HG02798 (cell line): Measurements from ENCODE around the gene NUDT19.
"Not testable (repeated sequence)": the region's sequence is repeated elsewhere in the genome, so short reads cannot be mapped to it uniquely, and the experiment has no call there.

Source experiments
- ATAC-seq: cut with Tn5 transposase; IDR thresholded peaks from one replicate; pipeline ENCODE4 v1.9.1; 2021; ENCODE audit warnings: mild to moderate bottlenecking; ENCODE audit not compliant: unreplicated experiment, poor library complexity

NUDT19 gene

DNA sequence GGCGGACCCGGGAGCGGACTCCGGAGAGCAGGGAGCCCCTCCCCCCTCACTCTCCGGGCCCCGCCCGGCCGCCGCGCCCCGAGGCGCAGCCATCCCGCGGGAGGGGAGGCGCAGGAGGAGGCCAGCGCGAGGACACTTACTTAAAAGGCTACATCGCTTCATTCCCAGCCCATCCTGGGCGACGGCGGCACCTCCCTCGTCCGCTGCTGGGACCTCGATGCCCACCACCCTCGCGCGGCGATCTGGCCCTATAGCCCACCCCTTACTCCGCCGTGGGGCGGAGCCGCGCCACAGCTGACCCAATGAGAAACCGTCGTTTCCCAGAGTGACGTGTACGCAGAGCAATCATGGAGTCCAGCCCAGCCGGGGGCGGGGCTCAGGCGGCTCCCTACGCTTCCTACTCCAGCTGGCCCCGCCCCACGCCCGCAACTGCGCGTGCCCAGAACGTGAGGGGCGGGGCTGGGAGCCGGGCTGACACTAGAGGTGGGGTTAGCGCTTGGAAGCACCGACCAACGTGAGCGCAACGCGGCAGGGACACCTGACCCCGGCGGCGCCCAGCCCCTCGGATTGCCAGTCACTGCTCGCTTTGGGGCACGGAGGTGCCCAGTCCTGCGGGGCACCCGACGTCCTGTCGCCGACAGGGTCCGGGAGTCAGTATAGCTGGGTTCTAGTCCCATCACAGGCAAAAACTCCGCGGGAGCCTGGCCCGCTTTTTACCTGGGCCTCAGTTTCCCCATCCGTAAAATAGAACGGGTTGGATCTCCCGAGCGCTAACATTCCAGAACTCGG lies 16.5 kb upstream of the NUDT19 start, which contains the start of gene ANKRD27:
TSS of gene ANKRD27 (minus strand) at position 250 of the 789 bp plus-strand sequence. CDS start 16,165 bp downstream, outside the sequence.
- peak; percentile 98 for ATAC-seq

DNA sequence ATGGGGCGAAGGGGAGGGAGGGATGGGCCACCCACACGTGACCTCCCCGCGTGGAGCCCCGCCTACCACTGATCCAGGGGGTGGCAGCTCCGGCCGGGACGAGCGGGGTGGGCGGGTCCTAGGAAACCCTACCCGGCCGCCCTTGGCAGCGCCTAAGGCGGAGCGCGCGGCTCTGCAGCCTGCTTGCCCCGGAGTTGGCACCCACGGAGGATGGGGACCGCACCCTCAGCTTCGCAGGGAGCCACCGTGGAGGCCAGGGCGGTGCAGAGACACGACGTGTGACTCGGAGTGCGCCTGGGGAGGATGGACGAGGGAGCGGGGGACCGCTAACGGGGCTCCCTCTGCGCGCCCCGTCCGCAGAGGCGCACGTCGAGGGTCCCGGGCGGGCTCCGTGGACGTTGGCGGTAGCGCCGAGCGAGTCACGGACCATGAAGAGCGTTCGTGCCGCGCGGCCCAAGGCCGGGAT lies 15.9 kb upstream of the NUDT19 start, which contains the start of gene RGS9BP:
TSS of gene RGS9BP (plus strand) at position 129 of the 466 bp plus-strand sequence. CDS start 416 bp downstream, outside the sequence.
- peak; percentile 38 for ATAC-seq

DNA sequence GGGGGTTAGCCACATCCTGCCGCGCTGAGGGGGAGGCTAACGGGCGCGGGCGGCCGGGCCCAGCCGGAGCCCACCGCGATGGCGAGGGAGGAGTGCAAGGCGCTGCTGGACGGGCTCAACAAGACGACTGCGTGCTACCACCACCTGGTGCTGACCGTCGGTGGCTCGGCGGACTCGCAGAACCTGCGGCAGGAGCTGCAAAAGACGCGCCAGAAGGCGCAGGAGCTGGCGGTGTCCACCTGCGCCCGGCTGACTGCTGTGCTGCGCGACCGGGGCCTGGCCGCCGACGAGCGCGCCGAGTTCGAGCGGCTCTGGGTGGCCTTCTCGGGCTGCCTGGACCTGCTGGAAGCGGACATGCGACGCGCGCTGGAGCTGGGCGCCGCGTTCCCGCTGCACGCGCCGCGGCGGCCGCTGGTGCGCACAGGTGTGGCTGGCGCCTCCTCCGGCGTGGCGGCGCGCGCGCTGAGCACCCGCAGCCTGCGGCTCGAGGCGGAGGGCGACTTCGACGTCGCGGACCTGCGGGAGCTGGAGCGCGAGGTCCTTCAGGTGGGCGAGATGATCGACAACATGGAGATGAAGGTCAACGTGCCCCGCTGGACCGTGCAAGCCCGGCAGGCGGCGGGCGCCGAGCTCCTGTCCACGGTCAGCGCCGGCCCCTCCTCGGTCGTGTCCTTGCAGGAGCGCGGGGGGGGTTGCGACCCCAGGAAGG lies 15.3 kb upstream of the NUDT19 start:
- no peak for ATAC-seq

DNA sequence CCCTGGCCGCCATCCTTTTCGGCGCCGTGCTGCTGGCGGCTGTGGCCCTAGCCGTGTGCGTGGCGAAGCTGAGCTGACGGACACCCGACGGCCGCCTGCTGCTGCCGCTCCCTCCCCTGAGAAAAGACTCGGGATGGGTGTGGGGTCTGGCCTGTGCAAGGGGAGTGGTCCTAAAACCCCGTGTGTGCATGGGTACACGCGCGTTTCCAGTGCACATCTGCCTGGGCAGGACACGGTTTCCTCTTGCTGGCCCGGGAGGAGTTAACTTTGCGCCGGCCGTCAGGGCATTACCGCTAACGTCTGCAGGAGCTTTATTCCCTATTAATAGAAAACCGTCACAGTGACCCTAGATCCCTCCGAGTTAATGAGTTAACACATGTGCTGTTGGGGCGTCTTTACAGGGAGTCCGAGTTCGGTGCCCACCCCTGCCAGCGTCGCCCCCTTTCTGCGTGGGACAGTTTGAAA lies 14.7 kb upstream of the NUDT19 start:
- no peak for ATAC-seq

DNA sequence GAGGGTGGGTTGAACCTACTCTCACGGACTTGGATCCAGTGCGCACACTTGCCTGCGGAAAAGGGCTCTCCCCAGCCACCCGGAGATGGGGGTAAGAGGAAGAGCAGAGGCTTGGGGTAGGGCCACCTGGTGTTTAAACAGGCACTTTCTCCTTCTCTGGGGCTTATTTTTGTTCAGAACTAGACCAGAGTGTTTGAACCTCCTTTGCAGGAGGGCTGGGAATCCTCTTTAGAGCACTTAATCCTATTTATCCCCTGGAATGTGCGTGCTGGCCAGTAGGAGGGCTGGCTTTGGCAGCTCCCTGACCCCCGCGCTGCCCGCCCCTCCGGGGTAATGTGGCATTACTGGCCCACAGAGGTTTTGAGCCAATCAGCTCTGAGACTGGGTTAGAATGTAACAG lies 14.0 kb upstream of the NUDT19 start:
- no peak for ATAC-seq

DNA sequence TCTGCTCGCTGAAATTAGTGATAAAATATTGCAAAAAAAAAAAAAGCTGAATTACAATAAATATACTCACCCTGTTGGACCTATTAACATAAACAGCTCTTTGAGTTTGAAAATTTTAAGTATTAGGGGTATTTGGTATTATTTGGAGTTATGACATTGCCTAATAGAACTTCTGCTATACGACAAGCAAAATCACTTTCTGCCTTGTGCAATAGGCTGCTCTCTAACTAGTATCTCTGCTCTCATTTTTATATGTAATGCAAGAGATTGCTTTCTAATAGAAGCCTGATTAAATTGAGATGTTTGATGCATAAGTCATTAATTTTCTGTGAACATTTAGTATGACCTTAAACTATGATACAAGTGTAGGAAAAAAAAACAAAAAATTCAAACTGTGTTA lies 10.6 kb upstream of the NUDT19 start:
- ATAC-seq: no peak

DNA sequence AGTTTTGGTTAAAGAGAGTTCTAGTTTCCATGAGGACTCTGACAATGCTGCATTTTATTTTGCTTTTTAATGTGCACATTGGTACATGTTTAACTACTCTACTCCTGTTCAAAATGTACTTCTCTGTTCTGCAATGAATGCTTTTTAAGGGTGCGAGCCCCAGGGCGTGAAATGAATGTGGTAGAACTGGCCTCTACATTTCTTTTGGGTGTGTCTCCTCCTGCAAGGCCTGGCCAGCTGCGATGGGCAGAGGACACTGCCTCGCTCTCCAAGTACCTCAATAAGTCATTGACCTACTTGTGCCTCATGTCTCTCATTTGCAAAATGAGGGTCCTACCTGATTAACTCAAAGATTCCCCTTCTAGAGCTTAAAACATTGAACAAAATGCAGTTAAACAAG lies 9.3 kb upstream of the NUDT19 start:
- ATAC-seq: no peak

DNA sequence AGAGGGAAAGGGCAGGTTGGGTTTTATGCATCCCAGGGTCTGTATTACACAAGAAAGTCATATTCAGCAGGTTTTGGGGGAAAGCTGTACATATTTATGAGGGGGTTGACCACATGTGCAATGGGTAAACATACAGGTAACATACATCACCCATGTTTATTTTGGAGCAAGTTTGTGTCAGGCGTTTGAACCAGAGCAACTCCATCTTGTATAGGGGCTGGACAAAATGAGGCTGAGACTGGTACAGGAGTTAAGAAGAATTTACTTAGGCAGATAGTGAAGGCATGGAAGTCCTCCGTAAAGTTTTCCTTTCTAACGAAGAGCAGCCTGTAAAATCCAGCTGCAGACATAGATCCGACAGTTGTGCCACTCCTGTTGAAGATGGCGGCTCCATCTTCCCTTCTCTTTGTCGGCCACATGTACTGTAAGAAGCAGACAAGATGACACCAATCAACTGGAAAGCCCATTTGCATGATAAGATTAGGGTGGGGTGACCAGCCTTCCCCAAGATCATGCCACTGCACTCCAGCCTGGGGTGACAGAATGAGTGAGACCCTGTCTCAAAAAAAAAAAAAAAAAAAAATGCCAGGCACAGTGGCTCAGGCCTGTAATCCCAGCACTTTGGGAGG lies 4.7 kb upstream of the NUDT19 start:
- no peak for ATAC-seq

DNA sequence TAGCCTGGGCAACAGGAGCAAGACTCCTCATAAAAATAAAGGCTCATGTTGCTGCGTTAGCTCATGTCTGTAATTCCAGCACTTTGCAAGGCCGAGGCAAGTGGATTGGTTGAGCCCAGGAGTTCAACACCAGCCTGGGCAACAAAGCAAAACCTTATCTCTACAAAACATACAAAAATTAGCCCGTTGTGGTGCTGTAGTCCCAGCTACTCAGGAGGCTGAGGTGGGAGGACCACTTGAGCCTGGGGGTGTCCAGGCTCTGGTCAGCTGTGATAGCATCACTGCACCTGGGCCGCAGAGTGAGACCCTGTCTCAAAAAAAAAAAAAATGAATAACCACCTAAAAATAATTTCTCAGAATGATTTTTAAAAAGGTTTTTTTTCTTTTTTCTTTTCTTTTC lies 3.9 kb upstream of the NUDT19 start:
- no peak for ATAC-seq

DNA sequence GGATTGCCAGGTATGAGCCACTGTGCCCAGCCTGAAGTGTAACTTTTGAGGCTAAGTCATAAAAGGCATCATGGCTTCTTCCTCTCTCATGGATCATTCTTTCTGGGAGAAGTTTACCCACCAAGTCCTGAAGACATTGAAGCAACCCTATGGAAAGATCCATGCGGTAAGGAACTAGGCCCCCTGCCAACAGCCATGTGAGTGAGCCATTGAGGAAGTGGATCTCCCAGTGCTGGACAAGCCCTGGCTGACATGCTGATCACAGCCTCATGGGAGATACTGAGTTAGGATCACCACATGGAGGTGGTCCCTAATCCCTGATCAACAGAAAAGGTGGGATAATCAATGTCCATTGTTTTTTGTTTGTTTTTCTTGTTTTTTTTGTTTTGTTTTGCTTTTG lies 3.3 kb upstream of the NUDT19 start:
- ATAC-seq: no peak

DNA sequence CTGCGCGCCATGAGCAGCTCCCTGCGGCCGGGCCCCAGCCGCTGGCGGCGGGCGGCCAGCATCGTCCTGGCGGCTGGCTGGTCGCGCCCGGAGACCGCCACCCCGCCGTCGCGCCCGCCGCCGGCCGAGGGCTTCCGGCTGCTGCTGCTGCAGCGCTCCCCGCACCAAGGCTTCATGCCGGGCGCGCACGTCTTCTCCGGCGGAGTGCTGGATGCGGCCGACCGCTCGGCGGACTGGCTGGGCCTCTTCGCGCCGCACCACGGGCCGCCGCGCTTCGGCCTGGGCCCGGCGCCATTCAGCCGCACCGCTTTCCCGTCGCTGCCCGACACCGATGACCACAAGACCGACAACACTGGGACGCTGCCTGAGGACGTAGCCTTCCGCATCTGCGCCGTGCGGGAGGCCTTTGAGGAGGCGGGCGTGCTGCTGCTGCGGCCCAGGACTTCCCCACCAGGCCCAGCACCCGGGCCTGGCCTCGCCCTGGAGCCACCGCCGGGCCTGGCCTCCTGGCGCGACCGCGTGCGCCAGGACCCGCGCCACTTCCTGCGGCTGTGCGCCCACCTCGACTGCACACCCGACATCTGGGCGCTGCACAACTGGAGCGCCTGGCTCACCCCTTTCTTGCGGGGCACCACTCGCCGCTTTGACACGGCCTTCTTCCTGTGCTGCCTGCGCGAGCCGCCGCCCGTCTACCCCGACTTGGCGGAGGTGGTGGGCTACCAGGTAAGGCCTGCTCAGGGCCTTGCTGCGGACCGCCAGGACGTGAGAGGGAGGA lies 518 bp downstream of the NUDT19 start:
- peak; percentile 60 for ATAC-seq

DNA sequence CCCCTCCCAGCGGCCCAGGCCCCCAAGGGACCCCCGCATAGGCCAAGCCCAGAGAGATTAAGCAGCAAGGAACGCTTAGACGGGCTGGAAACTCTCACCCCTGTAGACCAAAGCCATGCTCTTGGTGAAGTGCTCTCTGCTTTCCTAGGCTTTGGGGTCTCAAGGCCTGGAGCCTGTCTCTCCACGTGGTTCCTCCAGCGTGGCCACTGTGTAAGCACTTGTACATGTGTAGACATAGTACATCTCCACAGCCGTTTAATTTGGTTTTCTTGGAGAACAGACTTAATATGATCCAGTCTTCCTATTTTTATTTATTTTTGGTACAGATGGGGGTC lies 1.1 kb downstream of the NUDT19 start:
- ATAC-seq: no peak

DNA sequence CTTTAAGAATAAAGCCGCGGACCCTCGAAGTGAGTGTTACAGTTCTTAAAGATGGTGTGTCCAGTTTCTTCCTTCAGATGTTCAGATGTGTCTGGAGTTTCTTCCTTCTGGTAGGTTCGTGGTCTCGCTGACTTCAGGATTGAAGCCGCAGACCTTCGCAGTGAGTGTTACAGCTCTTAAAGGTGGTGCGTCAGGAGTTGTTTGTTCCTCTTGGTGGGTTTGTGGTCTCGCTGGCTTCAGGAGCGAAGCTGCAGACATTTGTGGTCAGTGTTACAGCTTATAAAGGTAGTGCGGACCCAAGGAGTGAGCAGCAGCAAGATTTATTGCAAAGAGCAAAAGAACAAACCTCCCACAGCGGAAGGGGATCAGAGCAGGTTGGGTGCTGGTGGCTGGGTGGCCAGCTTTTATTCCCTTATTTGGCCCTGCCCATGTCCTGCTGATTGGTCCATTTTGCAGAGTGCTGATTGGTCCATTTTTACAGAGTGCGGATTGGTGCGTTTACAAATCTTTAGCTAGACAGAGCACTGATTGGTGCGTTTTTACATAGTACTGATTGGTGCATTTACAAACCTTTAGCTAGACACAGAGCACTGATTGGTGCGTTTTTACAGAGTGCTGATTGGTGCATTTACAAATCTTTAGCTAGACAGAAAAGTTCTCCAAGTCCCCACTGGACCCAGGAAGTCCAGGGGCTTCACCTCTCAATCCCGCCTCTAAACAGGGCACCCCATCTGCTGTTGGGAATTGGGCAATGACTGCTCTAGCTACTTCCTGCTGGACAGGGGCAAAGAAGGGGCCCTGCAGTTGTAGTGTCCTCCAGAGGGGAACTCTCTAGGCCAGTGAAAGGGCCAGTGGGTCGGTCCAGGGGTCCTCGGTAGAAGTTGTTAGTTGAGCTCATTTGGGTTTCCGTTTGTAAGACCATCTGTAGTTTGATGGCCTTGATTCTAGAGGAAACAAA lies 1.8 kb downstream of the NUDT19 start:
- ATAC-seq: not testable (repeated sequence)

DNA sequence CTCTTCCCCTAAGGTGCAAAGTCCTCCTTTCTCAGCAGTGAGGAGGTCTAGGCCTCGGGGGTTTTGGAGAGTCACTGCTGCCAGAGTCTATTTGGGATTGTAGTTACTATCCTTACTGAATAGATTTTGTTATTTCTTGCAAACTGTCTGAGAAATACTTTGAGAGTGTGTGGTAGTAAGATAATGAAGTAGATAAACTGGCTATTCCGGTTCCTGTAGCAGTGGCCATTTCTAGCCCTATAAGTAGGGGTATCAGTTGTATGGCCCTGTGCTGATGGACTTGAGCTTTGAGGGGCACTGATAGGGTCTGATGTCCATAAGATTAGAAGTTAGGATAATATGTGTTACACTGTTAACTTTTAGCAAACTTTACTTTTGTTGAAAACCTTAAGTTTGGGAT lies 2.7 kb downstream of the NUDT19 start:
- not testable (repeated sequence) for ATAC-seq

DNA sequence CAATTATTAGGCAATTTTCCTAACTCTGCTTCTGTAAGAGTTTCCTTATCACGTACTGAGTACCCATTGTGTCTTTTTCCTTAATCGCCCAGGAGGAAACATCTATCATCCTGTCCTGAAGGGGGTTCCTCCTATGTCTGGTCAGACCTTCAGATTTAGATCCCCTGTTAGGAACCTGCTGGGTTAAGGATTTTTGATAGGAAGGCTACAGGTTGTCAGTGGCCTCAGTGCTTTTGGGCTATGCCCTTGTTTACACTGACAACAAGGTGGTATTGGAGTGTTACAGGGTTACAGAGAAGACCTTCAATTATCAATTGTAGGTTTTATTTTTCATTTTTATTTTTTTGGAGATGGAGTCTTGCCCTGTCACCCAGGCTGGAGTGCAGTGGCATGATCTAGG lies 3.2 kb downstream of the NUDT19 start:
- ATAC-seq: not testable (repeated sequence)

DNA sequence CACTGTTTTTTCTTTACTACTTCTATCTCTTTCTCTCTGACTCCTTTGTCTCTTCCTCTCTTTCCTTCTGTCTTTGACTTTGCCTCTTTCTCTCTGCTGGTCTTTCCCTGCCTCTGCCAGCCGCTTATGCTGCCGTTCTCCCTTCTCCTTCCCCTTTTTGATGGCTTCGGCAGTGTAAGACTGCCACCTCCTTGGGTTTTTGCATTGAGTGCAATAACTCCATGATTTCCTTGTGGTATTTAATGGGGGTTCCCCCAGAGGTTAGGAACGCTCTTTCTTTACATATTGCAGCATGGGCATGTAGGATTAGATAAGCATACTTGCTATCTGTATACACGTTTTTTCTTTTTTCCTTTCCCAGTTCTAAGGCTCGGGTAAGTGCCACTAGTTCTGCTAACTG lies 3.9 kb downstream of the NUDT19 start:
- ATAC-seq: not testable (repeated sequence)

DNA sequence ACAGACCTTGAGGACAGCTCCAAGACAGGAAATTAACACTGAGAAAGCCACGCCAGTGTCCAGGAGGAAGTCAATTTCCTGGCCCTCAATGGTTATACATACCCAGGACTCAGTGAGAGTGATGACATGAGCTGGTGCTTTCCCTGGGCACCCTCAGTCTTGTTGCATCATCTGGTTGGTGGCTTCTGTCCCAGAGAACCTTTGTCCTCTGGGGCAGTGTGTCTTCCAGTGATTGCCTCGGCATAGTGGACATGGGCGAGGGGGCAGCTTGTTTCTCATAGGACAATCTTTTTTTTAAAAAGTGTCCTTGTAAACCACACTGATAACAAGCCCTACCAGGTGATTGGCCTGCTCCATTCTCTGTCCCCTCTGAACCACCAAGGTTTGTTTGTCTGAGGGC lies 5.2 kb downstream of the NUDT19 start:
- not testable (repeated sequence) for ATAC-seq

DNA sequence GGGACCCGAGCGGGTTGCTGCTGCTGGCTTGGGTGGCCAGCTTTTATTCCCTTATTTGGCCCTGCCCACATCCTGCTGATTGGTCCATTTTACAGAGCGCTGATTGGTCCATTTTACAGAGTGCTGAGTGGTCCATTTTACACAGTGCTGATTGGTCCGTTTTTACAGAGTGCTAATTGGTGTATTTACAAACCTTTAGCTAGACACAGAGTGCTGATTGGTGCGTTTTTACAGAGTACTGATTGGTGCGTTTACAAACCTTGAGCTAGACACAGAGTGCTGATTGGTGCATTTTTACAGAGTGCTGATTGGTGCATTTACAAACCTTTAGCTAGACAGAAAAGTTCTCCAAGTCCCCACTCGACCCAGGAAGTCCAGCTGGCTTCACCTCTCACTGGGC lies 8.5 kb downstream of the NUDT19 start:
- ATAC-seq: not testable (repeated sequence)

DNA sequence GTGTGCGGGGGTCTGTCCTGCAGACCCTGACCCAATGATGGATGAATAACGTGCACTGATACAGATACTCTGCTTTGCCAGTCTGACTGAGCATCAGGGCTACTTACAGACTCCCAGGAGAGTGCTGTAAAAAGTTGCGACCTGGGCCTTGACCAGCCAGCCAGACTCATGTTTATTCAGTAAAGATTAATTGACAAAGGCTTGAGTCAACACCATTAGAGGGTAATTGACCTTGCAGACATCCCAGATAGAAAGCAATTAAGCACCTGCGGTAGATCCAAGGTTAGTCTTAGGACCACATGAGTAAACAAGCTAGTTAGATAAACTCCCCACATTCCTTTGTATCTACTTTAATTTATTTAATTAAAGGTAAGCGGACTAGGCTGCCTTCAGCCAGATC lies 10.4 kb downstream of the NUDT19 start:
- no peak for ATAC-seq
